Mucosa of descending colon (tissue), 3 donors: ENCODE results near the gene ST8SIA5. TPM values are rescaled to one million over a fixed set of nuclear protein-coding genes. Genes with fewer than 3 reads are reported as not detected.

Experiments used
- ATAC-seq: fragments of 200-7000 bp; cut with Tn5 transposase; one replicate; pipeline ENCODE4 v1.9.1; 2020; ENCODE audit warnings: mild to moderate bottlenecking, moderate library complexity
- DNase-seq, 3 donors: peaks; one replicate each; pipeline ENCODE4 v3.0.0-alpha.2; 2020
- H3K36me3 ChIP-seq: fragments of 200-600 bp; one replicate; pipeline ENCODE4 v1.8.0; 2021; ENCODE audit warnings: low read depth, mild to moderate bottlenecking
- H3K4me1 ChIP-seq: fragments of 200-600 bp; one replicate; pipeline ENCODE4 v1.8.0; 2021; ENCODE audit warnings: low read depth, mild to moderate bottlenecking
- H3K4me3 ChIP-seq: fragments of 200-600 bp; one replicate; pipeline ENCODE4 v1.8.0; 2021; ENCODE audit warnings: mild to moderate bottlenecking
- H3K9me3 ChIP-seq: fragments of 200-600 bp; one replicate; pipeline ENCODE4 v1.8.0; 2021; ENCODE audit warnings: mild to moderate bottlenecking
- intact Hi-C, 2 donors: fragments of 100-400 bp; cut with DNase I in 1 of 2; cut with micrococcal nuclease in 1 of 2; formaldehyde crosslinking; loops; one replicate each; pipeline versions ENCODE4 v1.11.0 to v1.11.1; 2022; cut with DNase I, micrococcal nuclease
- total RNA-seq, 3 donors: library from RNA; stranded (reverse); fragmentation: NEBNext Ultra II Directional in 2 of 3; extraction: Animal tissue kit (Norgen Biotek cat#: 25700) in 2 of 3; gene quantifications; one replicate each; pipeline versions ENCODE4 v1.2.1 to v1.2.4, GENCODE V29; 2021 to 2023
- TF ChIP-seq, protein P1 (sequence below): fragments of 200-600 bp; IDR thresholded peaks from one replicate; pipeline ENCODE4 v1.8.0; 2022; ENCODE audit warnings: antibody characterized with exemption, mild to moderate bottlenecking
- donor health status: DM: no; HTN: no; CAD: no; lungs with moderate emphysema.
- donor health status: DM: no; HTN: no; CAD: no.
- donor health status: DM: no; HTN: yes; CAD: no.

The ST8SIA5 gene
- total RNA-seq, 3 donors from 2014 or later, result 0.20 to 0.66 (median 0.24) TPM

GRCh38 chr18:46621111-46621766 is 135.6 kb downstream of the ST8SIA5 start:
- Histone ChIP-seq H3K9me3 (no peaks in the 10 kb centered on the region), H3K36me3 (no peaks in the 10 kb centered on the region), H3K4me1 (no peaks in the 10 kb centered on the region), H3K4me3 (no peak overlapping the region)
- TF ChIP-seq, protein P1, sequence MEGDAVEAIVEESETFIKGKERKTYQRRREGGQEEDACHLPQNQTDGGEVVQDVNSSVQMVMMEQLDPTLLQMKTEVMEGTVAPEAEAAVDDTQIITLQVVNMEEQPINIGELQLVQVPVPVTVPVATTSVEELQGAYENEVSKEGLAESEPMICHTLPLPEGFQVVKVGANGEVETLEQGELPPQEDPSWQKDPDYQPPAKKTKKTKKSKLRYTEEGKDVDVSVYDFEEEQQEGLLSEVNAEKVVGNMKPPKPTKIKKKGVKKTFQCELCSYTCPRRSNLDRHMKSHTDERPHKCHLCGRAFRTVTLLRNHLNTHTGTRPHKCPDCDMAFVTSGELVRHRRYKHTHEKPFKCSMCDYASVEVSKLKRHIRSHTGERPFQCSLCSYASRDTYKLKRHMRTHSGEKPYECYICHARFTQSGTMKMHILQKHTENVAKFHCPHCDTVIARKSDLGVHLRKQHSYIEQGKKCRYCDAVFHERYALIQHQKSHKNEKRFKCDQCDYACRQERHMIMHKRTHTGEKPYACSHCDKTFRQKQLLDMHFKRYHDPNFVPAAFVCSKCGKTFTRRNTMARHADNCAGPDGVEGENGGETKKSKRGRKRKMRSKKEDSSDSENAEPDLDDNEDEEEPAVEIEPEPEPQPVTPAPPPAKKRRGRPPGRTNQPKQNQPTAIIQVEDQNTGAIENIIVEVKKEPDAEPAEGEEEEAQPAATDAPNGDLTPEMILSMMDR, result no peak
- no peak for ATAC-seq
- DNase-seq, result no peak
- intact Hi-C loops, result no loop called here

- no peak for DNase-seq
- Histone ChIP-seq H3K36me3 (no peaks in the 10 kb centered on the region), H3K4me3 (no peak overlapping the region), H3K9me3 (no peaks in the 10 kb centered on the region), H3K4me1 (no peaks in the 10 kb centered on the region)
- ATAC-seq, result no peak
- TF ChIP-seq, protein P1, result no peak
- intact Hi-C loops, result no loop called here
Observed at GRCh38 chr18:46619559-46619958, 137.3 kb downstream of the ST8SIA5 start.

Other genes starting within 250 kb of the ST8SIA5 start
- under 1 TPM in 1 of 3 donors, not detected in 2; 0.06 TPM for gene LOXHD1, start 99.8 kb downstream of the ST8SIA5 start, total RNA-seq
- gene PIAS2, start 160.5 kb upstream of the ST8SIA5 start, total RNA-seq, result 10 to 100 TPM; 31.2 to 56.7 (median 33.5) TPM
- 1 to 10 TPM; 3.1 to 7.0 (median 5.7) TPM for gene KATNAL2, start 160.5 kb upstream of the ST8SIA5 start, total RNA-seq